Measurements from ENCODE around the gene GFI1. TPM values are rescaled to one million over a fixed set of nuclear protein-coding genes. Genes with fewer than 3 reads are reported as not detected.
A peak's percentile ranks its signal among the peaks of the same experiment; 100 is the strongest.

Gene GFI1
- total RNA-seq, 1 experiment from 2014 or later: 0.35 TPM

DNA sequence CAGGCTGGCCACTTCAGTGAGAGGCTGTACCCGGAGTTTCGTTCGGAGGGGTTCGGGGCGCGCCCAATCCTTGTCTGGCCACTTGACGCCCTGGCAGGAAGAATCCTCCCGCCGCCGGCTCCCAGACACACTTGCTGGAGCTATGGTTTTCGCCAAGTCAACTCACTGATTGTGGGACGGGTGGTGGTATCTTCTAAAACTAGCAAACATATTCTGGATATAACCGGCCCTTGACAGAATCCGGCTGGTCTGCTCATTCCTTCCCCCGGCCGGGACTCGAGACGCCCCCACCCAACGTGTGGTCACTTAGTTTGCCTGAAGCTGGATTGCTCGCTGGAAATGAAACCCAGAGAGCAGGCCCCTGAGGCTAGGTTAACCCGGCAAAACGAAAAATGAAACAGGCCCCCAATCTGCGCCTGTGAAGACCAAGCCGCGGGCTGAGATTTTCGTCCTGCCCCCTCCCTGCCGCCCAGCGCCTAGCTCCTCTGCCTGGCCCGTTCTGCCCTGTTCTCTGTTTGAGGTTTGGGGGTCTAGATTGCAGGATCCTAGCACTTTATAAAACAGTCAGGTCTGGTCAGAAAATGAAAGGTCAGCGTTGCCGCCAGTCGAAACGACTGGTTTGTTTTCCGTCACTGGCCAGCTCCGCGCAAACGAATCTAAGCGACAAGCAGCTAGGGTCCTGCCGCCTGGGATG, 4.6 kb downstream of the GFI1 start:
- Mint-ChIP-seq H3K9me3 (no peaks in the 10 kb centered on the region), H3K36me3 (peaks cover 14% of the 10 kb centered on the region), H3K27ac (no peak overlapping the region), H3K4me1 (peaks cover 43% of the 10 kb centered on the region), H3K4me3 (peak overlapping the region; percentile 77), H3K27me3 (ENCODE audit: low read depth) (peaks cover 99% of the 10 kb centered on the region)
- ChIA-PET CTCF (interaction anchor here (1.3 kb wide), 1 partner anchor 40 kb away, joined by 4 read pairs; no protein-coding TSS in a partner anchor), POLR2A (interaction anchor here (0.6 kb wide), 1 partner anchor 649 kb away, joined by 4 read pairs; no protein-coding TSS in a partner anchor)
- TF ChIP-seq, protein P1, sequence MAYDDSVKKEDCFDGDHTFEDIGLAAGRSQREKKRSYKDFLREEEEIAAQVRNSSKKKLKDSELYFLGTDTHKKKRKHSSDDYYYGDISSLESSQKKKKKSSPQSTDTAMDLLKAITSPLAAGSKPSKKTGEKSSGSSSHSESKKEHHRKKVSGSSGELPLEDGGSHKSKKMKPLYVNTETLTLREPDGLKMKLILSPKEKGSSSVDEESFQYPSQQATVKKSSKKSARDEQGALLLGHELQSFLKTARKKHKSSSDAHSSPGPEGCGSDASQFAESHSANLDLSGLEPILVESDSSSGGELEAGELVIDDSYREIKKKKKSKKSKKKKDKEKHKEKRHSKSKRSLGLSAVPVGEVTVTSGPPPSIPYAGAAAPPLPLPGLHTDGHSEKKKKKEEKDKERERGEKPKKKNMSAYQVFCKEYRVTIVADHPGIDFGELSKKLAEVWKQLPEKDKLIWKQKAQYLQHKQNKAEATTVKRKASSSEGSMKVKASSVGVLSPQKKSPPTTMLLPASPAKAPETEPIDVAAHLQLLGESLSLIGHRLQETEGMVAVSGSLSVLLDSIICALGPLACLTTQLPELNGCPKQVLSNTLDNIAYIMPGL (CRISPR knock-in tag; IDR thresholded peaks at IDR 0.05): no peak
- TF ChIP-seq NFATC4 (CRISPR knock-in tag; IDR thresholded peaks at IDR 0.05): no peak
- TF ChIP-seq, protein P2, sequence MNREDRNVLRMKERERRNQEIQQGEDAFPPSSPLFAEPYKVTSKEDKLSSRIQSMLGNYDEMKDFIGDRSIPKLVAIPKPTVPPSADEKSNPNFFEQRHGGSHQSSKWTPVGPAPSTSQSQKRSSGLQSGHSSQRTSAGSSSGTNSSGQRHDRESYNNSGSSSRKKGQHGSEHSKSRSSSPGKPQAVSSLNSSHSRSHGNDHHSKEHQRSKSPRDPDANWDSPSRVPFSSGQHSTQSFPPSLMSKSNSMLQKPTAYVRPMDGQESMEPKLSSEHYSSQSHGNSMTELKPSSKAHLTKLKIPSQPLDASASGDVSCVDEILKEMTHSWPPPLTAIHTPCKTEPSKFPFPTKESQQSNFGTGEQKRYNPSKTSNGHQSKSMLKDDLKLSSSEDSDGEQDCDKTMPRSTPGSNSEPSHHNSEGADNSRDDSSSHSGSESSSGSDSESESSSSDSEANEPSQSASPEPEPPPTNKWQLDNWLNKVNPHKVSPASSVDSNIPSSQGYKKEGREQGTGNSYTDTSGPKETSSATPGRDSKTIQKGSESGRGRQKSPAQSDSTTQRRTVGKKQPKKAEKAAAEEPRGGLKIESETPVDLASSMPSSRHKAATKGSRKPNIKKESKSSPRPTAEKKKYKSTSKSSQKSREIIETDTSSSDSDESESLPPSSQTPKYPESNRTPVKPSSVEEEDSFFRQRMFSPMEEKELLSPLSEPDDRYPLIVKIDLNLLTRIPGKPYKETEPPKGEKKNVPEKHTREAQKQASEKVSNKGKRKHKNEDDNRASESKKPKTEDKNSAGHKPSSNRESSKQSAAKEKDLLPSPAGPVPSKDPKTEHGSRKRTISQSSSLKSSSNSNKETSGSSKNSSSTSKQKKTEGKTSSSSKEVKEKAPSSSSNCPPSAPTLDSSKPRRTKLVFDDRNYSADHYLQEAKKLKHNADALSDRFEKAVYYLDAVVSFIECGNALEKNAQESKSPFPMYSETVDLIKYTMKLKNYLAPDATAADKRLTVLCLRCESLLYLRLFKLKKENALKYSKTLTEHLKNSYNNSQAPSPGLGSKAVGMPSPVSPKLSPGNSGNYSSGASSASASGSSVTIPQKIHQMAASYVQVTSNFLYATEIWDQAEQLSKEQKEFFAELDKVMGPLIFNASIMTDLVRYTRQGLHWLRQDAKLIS (CRISPR knock-in tag; IDR thresholded peaks at IDR 0.05; ENCODE audit: borderline replicate concordance): no peak
- TF ChIP-seq, protein P3, sequence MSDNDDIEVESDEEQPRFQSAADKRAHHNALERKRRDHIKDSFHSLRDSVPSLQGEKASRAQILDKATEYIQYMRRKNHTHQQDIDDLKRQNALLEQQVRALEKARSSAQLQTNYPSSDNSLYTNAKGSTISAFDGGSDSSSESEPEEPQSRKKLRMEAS (CRISPR knock-in tag; IDR thresholded peaks at IDR 0.05): no peak
- no peak for TF ChIP-seq GRHL2 (CRISPR knock-in tag; IDR thresholded peaks at IDR 0.05; ENCODE audit: insufficient replicate concordance, severe bottlenecking)
- TF ChIP-seq, protein P4, sequence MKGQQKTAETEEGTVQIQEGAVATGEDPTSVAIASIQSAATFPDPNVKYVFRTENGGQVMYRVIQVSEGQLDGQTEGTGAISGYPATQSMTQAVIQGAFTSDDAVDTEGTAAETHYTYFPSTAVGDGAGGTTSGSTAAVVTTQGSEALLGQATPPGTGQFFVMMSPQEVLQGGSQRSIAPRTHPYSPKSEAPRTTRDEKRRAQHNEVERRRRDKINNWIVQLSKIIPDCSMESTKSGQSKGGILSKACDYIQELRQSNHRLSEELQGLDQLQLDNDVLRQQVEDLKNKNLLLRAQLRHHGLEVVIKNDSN (CRISPR knock-in tag; IDR thresholded peaks at IDR 0.05): no peak
- DNase-seq (ENCODE audit: low spot score) (peak; percentile 31), ATAC-seq (no peak)

DNA sequence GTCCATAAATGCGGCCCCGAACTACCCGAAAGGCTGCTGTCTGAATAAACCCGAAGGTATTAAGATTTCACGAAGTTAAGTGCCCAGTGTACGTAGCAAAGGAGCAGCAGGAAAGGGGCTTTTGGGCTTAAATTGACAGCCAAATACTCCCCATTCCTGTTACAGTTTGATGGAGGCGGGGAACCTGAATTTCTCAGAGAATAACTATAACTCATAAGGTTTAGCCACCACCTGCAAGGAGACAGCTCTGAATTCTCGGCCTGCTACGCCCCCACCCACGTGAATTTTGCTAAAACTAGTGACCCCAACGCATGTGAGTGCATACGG, 5.2 kb downstream of the GFI1 start:
- H3K9me3 Mint-ChIP-seq: no peaks in the 10 kb centered on the region

More for the DNA sequence above, 5.2 kb downstream of the GFI1 start:
- Mint-ChIP-seq H3K36me3 (peaks cover 14% of the 10 kb centered on the region), H3K27ac (no peak overlapping the region), H3K4me1 (peaks cover 46% of the 10 kb centered on the region), H3K27me3 (ENCODE audit: low read depth) (peaks cover 99% of the 10 kb centered on the region), H3K4me3 (peak overlapping the region; percentile 77)
- DNase-seq (ENCODE audit: low spot score) (no peak), ATAC-seq (no peak)
- ChIA-PET CTCF (no interaction called here), POLR2A (interaction anchor here (0.6 kb wide), 1 partner anchor 242 kb away, joined by 3 read pairs; no protein-coding TSS in a partner anchor)
- TF ChIP-seq KAT7 (CRISPR knock-in tag; IDR thresholded peaks at IDR 0.05; ENCODE audit: borderline replicate concordance) (no peak), TEAD4 (CRISPR knock-in tag; IDR thresholded peaks at IDR 0.05) (no peak), JAZF1 (CRISPR knock-in tag; IDR thresholded peaks at IDR 0.05) (no peak), JUN (CRISPR knock-in tag; IDR thresholded peaks at IDR 0.05) (no peak), SP1 (CRISPR knock-in tag; conservative IDR thresholded peaks at IDR 0.05) (no peak), FOXK1 (CRISPR knock-in tag; IDR thresholded peaks at IDR 0.05) (no peak), NR2C2 (CRISPR knock-in tag; IDR thresholded peaks at IDR 0.05) (no peak), RORB (CRISPR knock-in tag; IDR thresholded peaks at IDR 0.05) (no peak), MYBL2 (CRISPR knock-in tag; IDR thresholded peaks at IDR 0.05) (no peak)
- TF ChIP-seq, protein P5, sequence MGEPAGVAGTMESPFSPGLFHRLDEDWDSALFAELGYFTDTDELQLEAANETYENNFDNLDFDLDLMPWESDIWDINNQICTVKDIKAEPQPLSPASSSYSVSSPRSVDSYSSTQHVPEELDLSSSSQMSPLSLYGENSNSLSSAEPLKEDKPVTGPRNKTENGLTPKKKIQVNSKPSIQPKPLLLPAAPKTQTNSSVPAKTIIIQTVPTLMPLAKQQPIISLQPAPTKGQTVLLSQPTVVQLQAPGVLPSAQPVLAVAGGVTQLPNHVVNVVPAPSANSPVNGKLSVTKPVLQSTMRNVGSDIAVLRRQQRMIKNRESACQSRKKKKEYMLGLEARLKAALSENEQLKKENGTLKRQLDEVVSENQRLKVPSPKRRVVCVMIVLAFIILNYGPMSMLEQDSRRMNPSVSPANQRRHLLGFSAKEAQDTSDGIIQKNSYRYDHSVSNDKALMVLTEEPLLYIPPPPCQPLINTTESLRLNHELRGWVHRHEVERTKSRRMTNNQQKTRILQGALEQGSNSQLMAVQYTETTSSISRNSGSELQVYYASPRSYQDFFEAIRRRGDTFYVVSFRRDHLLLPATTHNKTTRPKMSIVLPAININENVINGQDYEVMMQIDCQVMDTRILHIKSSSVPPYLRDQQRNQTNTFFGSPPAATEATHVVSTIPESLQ (CRISPR knock-in tag; IDR thresholded peaks at IDR 0.05): no peak
- TF ChIP-seq, protein P6, sequence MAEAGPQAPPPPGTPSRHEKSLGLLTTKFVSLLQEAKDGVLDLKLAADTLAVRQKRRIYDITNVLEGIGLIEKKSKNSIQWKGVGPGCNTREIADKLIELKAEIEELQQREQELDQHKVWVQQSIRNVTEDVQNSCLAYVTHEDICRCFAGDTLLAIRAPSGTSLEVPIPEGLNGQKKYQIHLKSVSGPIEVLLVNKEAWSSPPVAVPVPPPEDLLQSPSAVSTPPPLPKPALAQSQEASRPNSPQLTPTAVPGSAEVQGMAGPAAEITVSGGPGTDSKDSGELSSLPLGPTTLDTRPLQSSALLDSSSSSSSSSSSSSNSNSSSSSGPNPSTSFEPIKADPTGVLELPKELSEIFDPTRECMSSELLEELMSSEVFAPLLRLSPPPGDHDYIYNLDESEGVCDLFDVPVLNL (CRISPR knock-in tag; IDR thresholded peaks at IDR 0.05; ENCODE audit: borderline replicate concordance, low read depth): no peak
- TF ChIP-seq, protein P7, sequence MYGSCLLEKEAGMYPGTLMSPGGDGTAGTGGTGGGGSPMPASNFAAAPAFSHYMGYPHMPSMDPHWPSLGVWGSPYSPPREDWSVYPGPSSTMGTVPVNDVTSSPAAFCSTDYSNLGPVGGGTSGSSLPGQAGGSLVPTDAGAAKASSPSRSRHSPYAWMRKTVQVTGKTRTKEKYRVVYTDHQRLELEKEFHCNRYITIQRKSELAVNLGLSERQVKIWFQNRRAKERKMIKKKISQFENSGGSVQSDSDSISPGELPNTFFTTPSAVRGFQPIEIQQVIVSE (CRISPR knock-in tag; IDR thresholded peaks at IDR 0.05; ENCODE audit: borderline replicate concordance): no peak
- TF ChIP-seq, protein P8, sequence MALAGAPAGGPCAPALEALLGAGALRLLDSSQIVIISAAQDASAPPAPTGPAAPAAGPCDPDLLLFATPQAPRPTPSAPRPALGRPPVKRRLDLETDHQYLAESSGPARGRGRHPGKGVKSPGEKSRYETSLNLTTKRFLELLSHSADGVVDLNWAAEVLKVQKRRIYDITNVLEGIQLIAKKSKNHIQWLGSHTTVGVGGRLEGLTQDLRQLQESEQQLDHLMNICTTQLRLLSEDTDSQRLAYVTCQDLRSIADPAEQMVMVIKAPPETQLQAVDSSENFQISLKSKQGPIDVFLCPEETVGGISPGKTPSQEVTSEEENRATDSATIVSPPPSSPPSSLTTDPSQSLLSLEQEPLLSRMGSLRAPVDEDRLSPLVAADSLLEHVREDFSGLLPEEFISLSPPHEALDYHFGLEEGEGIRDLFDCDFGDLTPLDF (CRISPR knock-in tag; IDR thresholded peaks at IDR 0.05): no peak

Data from WTC11 (cell line).